GM23338 (cell line): ENCODE results near the gene RORC. TPM values are rescaled to one million over a fixed set of nuclear protein-coding genes. Genes with fewer than 3 reads are reported as not detected.

ENCODE experiments used
- ATAC-seq: fragments of 200-7000 bp; cut with Tn5 transposase; 3 replicates; pipeline ENCODE4 v1.9.1; 2020
- DNase-seq: peaks from one replicate; pipeline ENCODE4 v3.0.0-alpha.2; 2015; ENCODE audit warnings: low spot score
- H2AFZ ChIP-seq: fragments of 200-600 bp; sonication (generic); 2 replicates; pipeline ENCODE4 v1.8.0; 2016; ENCODE audit warnings: antibody characterized with exemption, mild to moderate bottlenecking, moderate library complexity
- H3F3A ChIP-seq: fragments of 200-600 bp; sonication (generic); replicated peaks from 2 replicates; pipeline ENCODE4 v1.8.0; 2017; ENCODE audit warnings: antibody characterized with exemption, mixed run types, low read depth
- H3K27ac ChIP-seq: fragments of 200-600 bp; sonication (generic); 2 replicates; pipeline ENCODE4 v1.6.1; 2016; ENCODE audit warnings: low read depth
- H3K27me3 ChIP-seq: fragments of 200-600 bp; sonication (generic); 2 replicates; pipeline ENCODE4 v1.8.0; 2016; ENCODE audit warnings: mild to moderate bottlenecking, mixed run types, moderate library complexity; ENCODE audit not compliant: insufficient read depth
- H3K36me3 ChIP-seq: fragments of 200-600 bp; sonication (generic); 2 replicates; pipeline ENCODE4 v1.8.0; 2016; ENCODE audit warnings: mild to moderate bottlenecking; ENCODE audit not compliant: insufficient read depth
- H3K4me1 ChIP-seq: fragments of 200-600 bp; sonication (generic); 2 replicates; pipeline ENCODE4 v1.8.0; 2016; ENCODE audit warnings: mild to moderate bottlenecking, moderate library complexity; ENCODE audit not compliant: insufficient read depth
- H3K4me2 ChIP-seq: fragments of 200-600 bp; sonication (generic); 2 replicates; pipeline ENCODE4 v1.7.1; 2017; ENCODE audit warnings: mixed run types
- H3K4me3 ChIP-seq: fragments of 200-600 bp; sonication (generic); 2 replicates; pipeline ENCODE4 v1.6.1; 2016; ENCODE audit warnings: mixed run types
- H3K79me2 ChIP-seq: fragments of 200-600 bp; sonication (generic); replicated peaks from 2 replicates; pipeline ENCODE4 v1.8.0; 2017; ENCODE audit warnings: mild to moderate bottlenecking; ENCODE audit not compliant: insufficient read depth
- H3K9me2 ChIP-seq: fragments of 200-600 bp; sonication (generic); 2 replicates; pipeline ENCODE4 v1.8.0; 2017; ENCODE audit not compliant: insufficient read depth
- H4K20me1 ChIP-seq: fragments of 200-600 bp; sonication (generic); replicated peaks from 2 replicates; pipeline ENCODE4 v1.8.0; 2017; ENCODE audit warnings: mild to moderate bottlenecking; ENCODE audit not compliant: insufficient read depth
- H3K27ac Mint-ChIP-seq: 2 replicates; pipeline ENCODE4 v1.8.0; 2020; ENCODE audit warnings: inconsistent platforms, mild to moderate bottlenecking, moderate library complexity, mixed read lengths
- H3K27me3 Mint-ChIP-seq: 3 replicates; pipeline ENCODE4 v1.8.0; 2022; ENCODE audit warnings: low read depth, mild to moderate bottlenecking, moderate library complexity, mixed read lengths, inconsistent platforms; ENCODE audit not compliant: insufficient read depth, poor library complexity
- H3K36me3 Mint-ChIP-seq: 3 replicates; pipeline ENCODE4 v1.8.0; 2021; ENCODE audit warnings: low read depth, mild to moderate bottlenecking, inconsistent platforms, moderate library complexity, mixed read lengths
- H3K4me1 Mint-ChIP-seq: 3 replicates; pipeline ENCODE4 v1.8.0; 2020; ENCODE audit warnings: mild to moderate bottlenecking, inconsistent platforms, mixed read lengths
- H3K4me3 Mint-ChIP-seq: 3 replicates; pipeline ENCODE4 v1.8.0; 2021; ENCODE audit warnings: moderate library complexity, mild to moderate bottlenecking, inconsistent platforms, mixed read lengths
- H3K9me3 Mint-ChIP-seq: 3 replicates; pipeline ENCODE4 v1.8.0; 2020; ENCODE audit warnings: moderate library complexity, mild to moderate bottlenecking, inconsistent platforms, mixed read lengths
- CREB1 ChIP-seq: fragments of 250-450 bp; sonication (Bioruptor Pico); IDR thresholded peaks from 2 replicates; pipeline ENCODE4 v1.5.0; 2020; ENCODE audit warnings: low read depth, mild to moderate bottlenecking, moderate library complexity
- CTCF ChIP-seq, 2 experiments: fragments of 200-600 bp in 1 of 2; sonication (generic) in 1 of 2; conservative IDR thresholded peaks; 2 replicates each; pipeline versions ENCODE4 v1.5.1 to v1.6.1; 2016 to 2017; ENCODE audit warnings: antibody characterized with exemption in 2 of 2, low read depth in 2 of 2, mild to moderate bottlenecking in 2 of 2, moderate library complexity in 1 of 2
- ETS1 ChIP-seq: IDR thresholded peaks from 2 replicates; pipeline ENCODE4 v1.6.1; 2016; ENCODE audit warnings: antibody characterized with exemption
- EZH2 ChIP-seq: fragments of 200-600 bp; sonication (generic); IDR thresholded peaks from one replicate; pipeline ENCODE4 v1.8.0; 2017; ENCODE audit warnings: antibody characterized with exemption, mild to moderate bottlenecking, low read depth; ENCODE audit not compliant: unreplicated experiment
- EZH2phosphoT487 ChIP-seq: fragments of 200-600 bp; sonication (generic); IDR thresholded peaks from one replicate; pipeline ENCODE4 v1.8.1; 2018; ENCODE audit warnings: antibody characterized with exemption; ENCODE audit not compliant: unreplicated experiment
- JUNB ChIP-seq: IDR thresholded peaks from one replicate; pipeline ENCODE4 v1.6.1; 2016; ENCODE audit warnings: antibody characterized with exemption; ENCODE audit not compliant: unreplicated experiment
- POLR2AphosphoS5 ChIP-seq: IDR thresholded peaks from 2 replicates; pipeline ENCODE4 v1.6.1; 2016; ENCODE audit warnings: antibody characterized with exemption, low read depth
- STAT1 ChIP-seq: IDR thresholded peaks from one replicate; pipeline ENCODE4 v1.6.1; 2016; ENCODE audit warnings: antibody characterized with exemption; ENCODE audit not compliant: unreplicated experiment
- ZNF114 ChIP-seq: fragments of 250-450 bp; sonication (Bioruptor Pico); IDR thresholded peaks from 2 replicates; pipeline ENCODE4 v1.5.0; 2020; ENCODE audit warnings: mild to moderate bottlenecking, moderate library complexity
- ZNF331 ChIP-seq: fragments of 250-450 bp; sonication (Bioruptor Pico); IDR thresholded peaks from 2 replicates; pipeline ENCODE4 v1.5.0; 2020; ENCODE audit warnings: low read depth, mild to moderate bottlenecking, moderate library complexity
- ZNF462 ChIP-seq: fragments of 250-450 bp; sonication (Bioruptor Pico); IDR thresholded peaks from 2 replicates; pipeline ENCODE4 v1.5.0; 2020; ENCODE audit warnings: mild to moderate bottlenecking, moderate library complexity
- polyA plus RNA-seq: library from polyadenylated mRNA; unstranded; fragments of >200 nt; fragmentation: Nextera tagmentation; extraction: Ambion mirVana; gene quantifications from 2 replicates; pipeline ENCODE4 v1.2.1, GENCODE V29; 2016
- total RNA-seq: library from RNA; depleted of rRNA; stranded (reverse); fragments of >200 nt; shearing (Covaris generic); gene quantifications from 2 replicates; pipeline ENCODE4 v1.2.3, GENCODE V29; 2014

The RORC gene
- total and polyA plus RNA-seq, 2 experiments from 2014 or later: 0.29 to 0.97 TPM

GRCh38 chr1:151825204-151825603 lies 6.4 kb downstream of the RORC start (continued):
- TF ChIP-seq CTCF (conservative IDR thresholded peaks at IDR 0.05; ENCODE audit: low read depth in 2 of 2): no peak
- no peak for TF ChIP-seq EZH2phosphoT487
- no peak for TF ChIP-seq STAT1
- no peak for TF ChIP-seq ZNF331 (CRISPR knock-in tag)

- H3K9me3 Mint-ChIP-seq: no peaks in the 10 kb centered on the region
- H3F3A ChIP-seq: no peaks in the 10 kb centered on the region
- peaks cover 18% of the 10 kb centered on the region for H3K4me1 ChIP-seq
- H3K4me3 Mint-ChIP-seq: no peak overlapping the region
- no peak overlapping the region for H3K4me2 ChIP-seq
- H3K4me1 Mint-ChIP-seq: peaks cover 27% of the 10 kb centered on the region
- H3K27me3 Mint-ChIP-seq: peaks cover 22% of the 10 kb centered on the region
- no peaks in the 10 kb centered on the region for H3K9me2 ChIP-seq
- DNase-seq (no peak), ATAC-seq (no peak)
- no peak overlapping the region for H3K27ac Mint-ChIP-seq
- no peak overlapping the region for H3K4me3 ChIP-seq
- H3K27ac ChIP-seq: no peak overlapping the region
- no peaks in the 10 kb centered on the region for H3K36me3 ChIP-seq
- H4K20me1 ChIP-seq: no peaks in the 10 kb centered on the region
- H3K27me3 ChIP-seq: no peaks in the 10 kb centered on the region
- no peaks in the 10 kb centered on the region for H3K79me2 ChIP-seq
- no peak overlapping the region for H2AFZ ChIP-seq
- H3K36me3 Mint-ChIP-seq: no peaks in the 10 kb centered on the region
- TF ChIP-seq JUNB (no peak), CTCF (conservative IDR thresholded peaks at IDR 0.05; ENCODE audit: low read depth in 2 of 2) (no peak), POLR2AphosphoS5 (no peak), CREB1 (CRISPR knock-in tag) (no peak), ZNF462 (CRISPR knock-in tag) (no peak), ZNF331 (CRISPR knock-in tag) (no peak), EZH2 (no peak), ZNF114 (no peak), EZH2phosphoT487 (no peak), STAT1 (no peak), ETS1 (no peak)
These were observed 8.4 kb downstream of the RORC start for GRCh38 chr1:151823175-151823574.
